OCI-LY1 (cell line): ENCODE data around the gene SMYD2.

Experiments used
- H2AFZ ChIP-seq: fragments of 200-600 bp; sonication (generic), shearing (Covaris generic); 2 replicates; pipeline ENCODE4 v1.6.0; 2014; ENCODE audit warnings: antibody characterized with exemption, mild to moderate bottlenecking, low read length
- H3F3A ChIP-seq: fragments of 200-600 bp; sonication (generic), shearing (Covaris generic); 2 replicates; pipeline ENCODE4 v1.6.0; 2014; ENCODE audit warnings: mild to moderate bottlenecking, antibody characterized with exemption, low read length, moderate library complexity; ENCODE audit not compliant: insufficient read depth
- H3K27ac ChIP-seq: fragments of 200-600 bp; sonication (generic); 2 replicates; pipeline ENCODE4 v1.5.1; 2014; ENCODE audit warnings: low read length, mixed run types, mild to moderate bottlenecking, low read depth; ENCODE audit not compliant: poor library complexity, severe bottlenecking
- H3K27me3 ChIP-seq: fragments of 200-600 bp; sonication (generic); 2 replicates; pipeline ENCODE4 v1.6.0; 2014; ENCODE audit warnings: antibody characterized with exemption, mild to moderate bottlenecking, low read length, moderate library complexity; ENCODE audit not compliant: insufficient read depth
- H3K36me3 ChIP-seq: fragments of 200-600 bp; sonication (generic); 2 replicates; pipeline ENCODE4 v1.6.1; 2014; ENCODE audit warnings: mild to moderate bottlenecking, antibody characterized with exemption, low read length, moderate library complexity, mixed read lengths; ENCODE audit not compliant: insufficient read depth
- H3K4me1 ChIP-seq: fragments of 200-600 bp; sonication (generic); 2 replicates; pipeline ENCODE4 v1.5.1; 2014; ENCODE audit warnings: mild to moderate bottlenecking, low read length, moderate library complexity; ENCODE audit not compliant: insufficient read depth, severe bottlenecking
- H3K4me2 ChIP-seq: fragments of 200-600 bp; sonication (generic), shearing (Covaris generic); 2 replicates; pipeline ENCODE4 v1.6.1; 2014; ENCODE audit warnings: low read length
- H3K4me3 ChIP-seq: fragments of 200-600 bp; sonication (generic); 2 replicates; pipeline ENCODE4 v1.5.1; 2014; ENCODE audit warnings: low read length, low read depth, mild to moderate bottlenecking, mixed read lengths; ENCODE audit not compliant: poor library complexity, severe bottlenecking
- H3K79me2 ChIP-seq: fragments of 200-600 bp; shearing (Covaris generic); 2 replicates; pipeline ENCODE4 v1.6.1; 2016; ENCODE audit warnings: mixed run types, low read length, mixed read lengths; ENCODE audit not compliant: insufficient read depth
- H3K9ac ChIP-seq: fragments of 200-600 bp; sonication (generic), shearing (Covaris generic); 2 replicates; pipeline ENCODE4 v1.6.1; 2014; ENCODE audit warnings: mild to moderate bottlenecking, low read length, mixed read lengths
- H3K9me2 ChIP-seq: fragments of 200-600 bp; sonication (generic), shearing (Covaris generic); 2 replicates; pipeline ENCODE4 v1.6.1; 2014; ENCODE audit warnings: low read depth, mild to moderate bottlenecking, low read length, mixed read lengths
- H3K9me3 ChIP-seq: fragments of 200-600 bp; shearing (Covaris generic); 2 replicates; pipeline ENCODE4 v1.6.1; 2014; ENCODE audit warnings: low read length, mixed read lengths
- H4K20me1 ChIP-seq: fragments of 200-600 bp; sonication (generic), shearing (Covaris generic); 2 replicates; pipeline ENCODE4 v1.6.0; 2016; ENCODE audit warnings: mild to moderate bottlenecking, low read length; ENCODE audit not compliant: insufficient read depth
- EZH2 ChIP-seq: fragments of 200-600 bp; sonication (generic), shearing (Covaris generic); IDR thresholded peaks from 2 replicates; pipeline ENCODE4 v1.8.0; 2017; ENCODE audit warnings: borderline replicate concordance, mixed run types, mild to moderate bottlenecking, antibody characterized with exemption, low read length, moderate library complexity, mixed read lengths
- TF ChIP-seq, protein P1 (sequence below): fragments of 200-600 bp; sonication (generic), shearing (Covaris generic); IDR thresholded peaks from 2 replicates; pipeline ENCODE4 v1.5.1; 2017; ENCODE audit warnings: mild to moderate bottlenecking, antibody characterized with exemption, low read length, moderate library complexity, mixed read lengths

Gene SMYD2

DNA sequence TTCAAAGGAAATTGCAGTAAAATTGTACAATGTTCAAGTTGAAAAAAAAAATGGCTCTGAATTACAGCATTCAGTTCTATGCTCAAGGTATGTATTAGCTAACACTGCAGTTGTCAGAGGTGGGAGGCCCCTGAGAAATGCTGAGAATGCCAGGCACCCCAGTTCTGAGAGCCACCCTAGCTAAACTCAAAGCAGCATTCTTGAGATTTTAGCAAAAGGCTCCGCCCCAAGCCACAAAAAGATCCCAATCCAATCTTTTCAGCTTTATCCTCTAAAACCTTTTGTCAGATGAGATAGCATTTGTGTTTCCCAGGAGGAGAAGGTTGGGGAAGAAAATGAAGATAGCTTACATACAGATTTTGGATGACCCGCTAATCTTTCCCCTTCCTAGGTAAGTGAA, 68.8 kb downstream of the SMYD2 start:
- Histone ChIP-seq H3K79me2 (no peaks in the 10 kb centered on the region), H2AFZ (no peak overlapping the region), H3K4me3 (no peak overlapping the region), H3K9me2 (no peaks in the 10 kb centered on the region), H3K9ac (no peak overlapping the region), H3K4me2 (no peak overlapping the region), H3K9me3 (peaks cover 5% of the 10 kb centered on the region), H3K36me3 (no peaks in the 10 kb centered on the region), H3K27ac (no peak overlapping the region), H3K4me1 (no peaks in the 10 kb centered on the region), H3F3A (no peaks in the 10 kb centered on the region), H3K27me3 (no peaks in the 10 kb centered on the region), H4K20me1 (no peaks in the 10 kb centered on the region)
- TF ChIP-seq EZH2: no peak
- TF ChIP-seq, protein P1, sequence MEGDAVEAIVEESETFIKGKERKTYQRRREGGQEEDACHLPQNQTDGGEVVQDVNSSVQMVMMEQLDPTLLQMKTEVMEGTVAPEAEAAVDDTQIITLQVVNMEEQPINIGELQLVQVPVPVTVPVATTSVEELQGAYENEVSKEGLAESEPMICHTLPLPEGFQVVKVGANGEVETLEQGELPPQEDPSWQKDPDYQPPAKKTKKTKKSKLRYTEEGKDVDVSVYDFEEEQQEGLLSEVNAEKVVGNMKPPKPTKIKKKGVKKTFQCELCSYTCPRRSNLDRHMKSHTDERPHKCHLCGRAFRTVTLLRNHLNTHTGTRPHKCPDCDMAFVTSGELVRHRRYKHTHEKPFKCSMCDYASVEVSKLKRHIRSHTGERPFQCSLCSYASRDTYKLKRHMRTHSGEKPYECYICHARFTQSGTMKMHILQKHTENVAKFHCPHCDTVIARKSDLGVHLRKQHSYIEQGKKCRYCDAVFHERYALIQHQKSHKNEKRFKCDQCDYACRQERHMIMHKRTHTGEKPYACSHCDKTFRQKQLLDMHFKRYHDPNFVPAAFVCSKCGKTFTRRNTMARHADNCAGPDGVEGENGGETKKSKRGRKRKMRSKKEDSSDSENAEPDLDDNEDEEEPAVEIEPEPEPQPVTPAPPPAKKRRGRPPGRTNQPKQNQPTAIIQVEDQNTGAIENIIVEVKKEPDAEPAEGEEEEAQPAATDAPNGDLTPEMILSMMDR: no peak

DNA sequence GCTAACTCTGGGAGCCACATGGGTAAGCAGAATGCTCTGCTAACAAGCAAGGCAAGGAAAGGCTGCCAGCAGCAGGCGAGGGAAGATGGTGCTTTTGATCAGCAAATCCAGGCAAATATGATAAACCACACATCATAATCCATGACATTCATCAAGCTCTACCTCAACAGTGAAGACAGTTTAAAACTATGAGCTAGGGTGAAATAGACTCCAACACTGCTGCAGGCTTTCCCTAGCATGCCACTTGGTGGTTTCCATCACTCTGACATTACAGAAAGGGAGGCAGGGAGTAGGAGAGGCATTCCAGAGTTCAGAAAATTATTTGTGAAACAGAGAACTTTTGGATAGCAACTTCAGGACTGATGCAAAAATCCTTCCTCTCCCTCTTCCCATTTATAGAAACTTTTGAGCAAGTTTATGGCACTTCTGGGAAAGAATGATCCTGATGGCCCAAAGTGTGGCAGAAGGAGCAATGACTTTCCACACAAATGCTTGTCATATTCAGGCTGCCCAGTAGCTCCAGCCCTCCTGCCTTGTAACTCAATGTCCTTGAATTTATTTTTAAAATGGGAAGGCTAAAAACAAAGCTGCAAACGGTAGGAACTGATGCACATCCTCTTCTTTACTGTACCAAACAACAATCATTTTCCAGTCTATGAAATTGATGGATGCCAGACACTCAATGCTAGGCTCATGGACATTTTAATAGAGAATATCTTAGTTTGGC, 70.8 kb downstream of the SMYD2 start:
- Histone ChIP-seq H3K79me2 (no peaks in the 10 kb centered on the region), H3K9me3 (no peaks in the 10 kb centered on the region), H3K27me3 (no peaks in the 10 kb centered on the region), H3K4me1 (no peaks in the 10 kb centered on the region), H4K20me1 (no peaks in the 10 kb centered on the region), H3K36me3 (no peaks in the 10 kb centered on the region), H3K27ac (no peak overlapping the region), H3K4me3 (no peak overlapping the region), H3K4me2 (no peak overlapping the region), H3K9me2 (no peaks in the 10 kb centered on the region), H2AFZ (no peak overlapping the region), H3K9ac (no peak overlapping the region), H3F3A (no peaks in the 10 kb centered on the region)
- TF ChIP-seq, protein P1: no peak
- no peak for TF ChIP-seq EZH2

DNA sequence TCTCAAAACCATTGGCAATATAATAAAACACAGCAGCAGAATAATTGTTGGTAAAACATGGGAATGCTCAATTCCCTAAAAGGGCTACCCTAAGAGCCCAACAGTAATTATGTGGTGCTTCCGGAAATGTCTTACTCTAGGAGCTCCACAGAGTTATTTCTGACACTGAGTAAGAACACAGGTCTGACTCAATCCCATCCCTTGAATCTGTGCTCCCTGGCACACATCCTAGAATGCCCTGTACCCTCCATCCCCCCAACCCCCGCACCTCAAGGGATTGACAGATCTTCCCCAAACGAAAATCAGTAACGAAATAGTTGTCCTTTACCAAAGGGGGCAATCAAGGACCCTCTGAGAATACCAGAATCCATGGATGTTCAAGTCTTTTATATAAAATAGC, 71.9 kb downstream of the SMYD2 start:
- H3K4me1 ChIP-seq: no peaks in the 10 kb centered on the region
- no peaks in the 10 kb centered on the region for H3K9me3 ChIP-seq
- H3K79me2 ChIP-seq: no peaks in the 10 kb centered on the region
- no peaks in the 10 kb centered on the region for H4K20me1 ChIP-seq
- H3K36me3 ChIP-seq: no peaks in the 10 kb centered on the region
- no peaks in the 10 kb centered on the region for H3K27me3 ChIP-seq
- no peaks in the 10 kb centered on the region for H3F3A ChIP-seq
- H3K9me2 ChIP-seq: no peaks in the 10 kb centered on the region
- no peak overlapping the region for H3K4me2 ChIP-seq
- H3K27ac ChIP-seq: no peak overlapping the region
- no peak overlapping the region for H3K4me3 ChIP-seq
- H3K9ac ChIP-seq: no peak overlapping the region
- TF ChIP-seq EZH2: no peak
- TF ChIP-seq, protein P1: no peak
- no peak overlapping the region for H2AFZ ChIP-seq
